IMR-90 (cell line): ENCODE data around the gene CYP2C18. TPM values are rescaled to one million over a fixed set of nuclear protein-coding genes. Genes with fewer than 3 reads are reported as not detected.
"Not testable (repeated sequence)": the region's sequence is repeated elsewhere in the genome, so short reads cannot be mapped to it uniquely, and the experiment has no call there.

Experiments
- ATAC-seq: fragments of 200-7000 bp; cut with Tn5 transposase; 2 replicates; pipeline ENCODE4 v1.9.1; 2020; ENCODE audit warnings: low read depth, mild to moderate bottlenecking, moderate library complexity
- BruUV-seq: library from RNA; stranded (reverse); fragments of 400-500 nt; replicated peaks from 2 replicates; lab custom pipeline; 2021; lab: Mats Ljungman, UMichigan
- CTCF ChIA-PET: fragments of 300-600 bp; formaldehyde crosslinking; extraction: SDS; loops from one replicate; lab custom pipeline; 2021; ENCODE audit warnings: antibody characterized with exemption; lab: Yijun Ruan, JAX
- POLR2A ChIA-PET: fragments of 300-600 bp; sonication (Branson Sonifier 250); formaldehyde crosslinking; loops from one replicate; lab custom pipeline; 2022; ENCODE audit warnings: antibody characterized with exemption; ENCODE audit not compliant: unreplicated experiment; lab: Charles Lee
- DNase-seq: peaks from one replicate; pipeline ENCODE4 v3.0.0; 2013
- H2AFZ ChIP-seq: replicated peaks from 2 replicates; pipeline ENCODE3; 2013; ENCODE audit warnings: low read length, mild to moderate bottlenecking; ENCODE audit not compliant: poor library complexity
- H2AK5ac ChIP-seq: 2 replicates; pipeline ENCODE4 v1.6.1; 2013; ENCODE audit warnings: low read depth, low read length, inconsistent platforms
- H2AK9ac ChIP-seq: replicated peaks from 2 replicates; pipeline ENCODE3; 2013; ENCODE audit warnings: mild to moderate bottlenecking, low read depth, low read length, moderate library complexity; ENCODE audit not compliant: poor library complexity
- H2BK120ac ChIP-seq: 2 replicates; pipeline ENCODE4 v1.6.1; 2013; ENCODE audit warnings: low read depth, low read length, inconsistent platforms
- H2BK15ac ChIP-seq: 3 replicates; pipeline ENCODE4 v1.6.1; 2013; ENCODE audit warnings: low read depth, low read length, inconsistent platforms
- H2BK20ac ChIP-seq: 2 replicates; pipeline ENCODE4 v1.6.1; 2013; ENCODE audit warnings: low read depth, mild to moderate bottlenecking, inconsistent platforms, low read length, moderate library complexity
- H2BK5ac ChIP-seq: 2 replicates; pipeline ENCODE4 v1.6.1; 2013; ENCODE audit warnings: mild to moderate bottlenecking, low read depth, low read length, inconsistent platforms; ENCODE audit not compliant: poor library complexity, severe bottlenecking
- H3K14ac ChIP-seq: replicated peaks from 2 replicates; pipeline ENCODE4 v1.6.1; 2013; ENCODE audit warnings: low read depth, low read length, inconsistent platforms
- H3K18ac ChIP-seq: 2 replicates; pipeline ENCODE4 v1.6.1; 2013; ENCODE audit warnings: low read depth, low read length, control low read depth
- H3K23ac ChIP-seq: 2 replicates; pipeline ENCODE4 v1.6.1; 2013; ENCODE audit warnings: low read depth, low read length, inconsistent platforms
- H3K27ac ChIP-seq: 2 replicates; pipeline ENCODE4 v1.5.1; 2013; ENCODE audit warnings: mild to moderate bottlenecking, control low read depth, low read length; ENCODE audit not compliant: insufficient read depth
- H3K27me3 ChIP-seq: 2 replicates; pipeline ENCODE4 v1.6.1; 2013; ENCODE audit warnings: low read length; ENCODE audit not compliant: control insufficient read depth, insufficient read depth
- H3K36me3 ChIP-seq: 2 replicates; pipeline ENCODE4 v1.6.1; 2013; ENCODE audit warnings: low read length, mixed read lengths; ENCODE audit not compliant: control insufficient read depth, insufficient read depth
- H3K4ac ChIP-seq: 2 replicates; pipeline ENCODE4 v1.6.1; 2013; ENCODE audit warnings: low read depth, low read length, inconsistent platforms
- H3K4me1 ChIP-seq: 2 replicates; pipeline ENCODE4 v1.6.1; 2013; ENCODE audit warnings: low read length, mixed read lengths; ENCODE audit not compliant: control insufficient read depth, insufficient read depth
- H3K4me2 ChIP-seq: 2 replicates; pipeline ENCODE4 v1.6.1; 2013; ENCODE audit warnings: low read depth, mild to moderate bottlenecking, control low read depth, low read length, moderate library complexity
- H3K4me3 ChIP-seq: 2 replicates; pipeline ENCODE4 v1.5.1; 2013; ENCODE audit warnings: low read depth, mild to moderate bottlenecking, control low read depth, low read length, moderate library complexity; ENCODE audit not compliant: insufficient read depth
- H3K56ac ChIP-seq: 2 replicates; pipeline ENCODE4 v1.6.1; 2013; ENCODE audit warnings: low read length, inconsistent platforms; ENCODE audit not compliant: insufficient read depth; ENCODE audit errors: extremely low read depth
- H3K79me1 ChIP-seq, 2 experiments: 2 replicates each; pipeline ENCODE4 v1.6.1; 2013; ENCODE audit warnings: low read length in 2 of 2, inconsistent platforms in 1 of 2, low read depth in 1 of 2
- H3K9ac ChIP-seq: 2 replicates; pipeline ENCODE4 v1.6.1; 2013; ENCODE audit warnings: low read depth, low read length, control low read depth
- H3K9me1 ChIP-seq: 2 replicates; pipeline ENCODE4 v1.6.1; 2013; ENCODE audit warnings: low read length, inconsistent platforms; ENCODE audit not compliant: insufficient read depth
- H3K9me3 ChIP-seq: 2 replicates; pipeline ENCODE4 v1.6.1; 2013; ENCODE audit warnings: low read length; ENCODE audit not compliant: control insufficient read depth, insufficient read depth
- H4K20me1 ChIP-seq: 2 replicates; pipeline ENCODE4 v1.6.1; 2013; ENCODE audit warnings: low read length, inconsistent platforms; ENCODE audit not compliant: insufficient read depth
- H4K5ac ChIP-seq: 2 replicates; pipeline ENCODE4 v1.6.1; 2013; ENCODE audit warnings: mild to moderate bottlenecking, low read depth, low read length, control low read depth
- H4K8ac ChIP-seq, 2 experiments: 2 replicates each; pipeline ENCODE4 v1.6.1; 2013; ENCODE audit warnings: low read depth in 2 of 2, low read length in 2 of 2, control low read depth in 1 of 2, inconsistent platforms in 1 of 2
- H4K91ac ChIP-seq: 2 replicates; pipeline ENCODE4 v1.6.1; 2013; ENCODE audit warnings: low read depth, low read length, inconsistent platforms; ENCODE audit not compliant: insufficient read depth
- WGBS, 2 experiments: methylation state at CpG; one replicate each; pipeline versions ENCODE4 v1.1.5 to v1.1.7; 2013; ENCODE audit warnings: missing lambda C conversion rate in 2 of 2; ENCODE audit not compliant: insufficient read length in 1 of 2; ENCODE audit errors: extremely low coverage in 2 of 2; 5-methylcytosine and 5-hydroxymethylcytosine counted together
- dilution Hi-C: fragments of 300-500 bp; cut with HindIII; formaldehyde crosslinking; loops from one replicate; pipeline ENCODE4 v1.14.3; 2018; ENCODE audit warnings: low sequenced_read_pairs; ENCODE audit not compliant: unreplicated experiment
- in situ Hi-C: fragments of 300-500 bp; cut with MboI; formaldehyde crosslinking; loops from 3 replicates; pipeline ENCODE4 v1.14.3; 2019; ENCODE audit warnings: low sequenced_read_pairs, inconsistent platforms, mixed read lengths
- intact Hi-C: fragments of 100-400 bp; cut with micrococcal nuclease; formaldehyde crosslinking; loops from 2 replicates; pipeline ENCODE4 v1.10.0; 2022
- polyA plus RNA-seq, 3 experiments: library from polyadenylated mRNA; depleted of rRNA; stranded (reverse); fragments of >200 nt; gene quantifications; 2 replicates each; pipeline ENCODE4 v1.2.3, GENCODE V29; 2012; ENCODE audit warnings: low replicate concordance in 1 of 3
- total RNA-seq: library from RNA; depleted of rRNA; stranded (reverse); fragments of >200 nt; gene quantifications from 2 replicates; pipeline ENCODE4 v1.2.3, GENCODE V29; 2012

CYP2C18 gene
- total and polyA plus RNA-seq, 2 of the 4 experiments (the other 2 are of a cell fraction): not detected

DNA sequence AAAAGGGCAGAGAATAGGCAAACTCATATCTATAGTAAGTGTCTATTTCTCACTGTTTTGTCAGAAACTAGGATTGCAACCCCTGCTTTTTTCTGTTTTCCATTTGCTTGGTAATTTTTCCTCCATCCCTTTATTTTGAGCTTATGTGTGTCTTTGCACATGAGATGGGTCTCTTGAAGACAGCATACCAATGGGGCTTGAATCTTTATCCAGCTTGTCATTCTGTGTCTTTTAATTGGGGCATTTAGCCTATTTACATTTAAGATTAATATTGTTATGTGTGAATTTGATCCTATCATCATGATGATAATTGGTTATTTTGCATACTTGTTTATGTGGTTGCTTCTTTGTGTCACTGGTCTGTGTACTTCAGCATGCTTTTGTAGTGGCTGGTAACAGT is 28.3 kb upstream of the CYP2C18 start:
- H3K4ac ChIP-seq, BruUV-seq, H3K36me3 ChIP-seq, H4K5ac ChIP-seq, H2AFZ ChIP-seq, H3K18ac ChIP-seq, H3K23ac ChIP-seq, H3K4me1 ChIP-seq, H2BK5ac ChIP-seq, H4K20me1 ChIP-seq, CTCF ChIA-PET, H3K79me1 ChIP-seq, H2AK5ac ChIP-seq, H3K27ac ChIP-seq, H3K9me3 ChIP-seq, intact Hi-C loops, H3K9ac ChIP-seq, H3K27me3 ChIP-seq, POLR2A ChIA-PET, H2AK9ac ChIP-seq, in situ Hi-C loops, H4K91ac ChIP-seq, H3K4me2 ChIP-seq, H3K4me3 ChIP-seq, H3K14ac ChIP-seq, DNase-seq, H2BK120ac ChIP-seq, H2BK20ac ChIP-seq, H3K9me1 ChIP-seq, H4K8ac ChIP-seq, H2BK15ac ChIP-seq, ATAC-seq, dilution Hi-C loops, H3K56ac ChIP-seq: not testable (repeated sequence)

DNA sequence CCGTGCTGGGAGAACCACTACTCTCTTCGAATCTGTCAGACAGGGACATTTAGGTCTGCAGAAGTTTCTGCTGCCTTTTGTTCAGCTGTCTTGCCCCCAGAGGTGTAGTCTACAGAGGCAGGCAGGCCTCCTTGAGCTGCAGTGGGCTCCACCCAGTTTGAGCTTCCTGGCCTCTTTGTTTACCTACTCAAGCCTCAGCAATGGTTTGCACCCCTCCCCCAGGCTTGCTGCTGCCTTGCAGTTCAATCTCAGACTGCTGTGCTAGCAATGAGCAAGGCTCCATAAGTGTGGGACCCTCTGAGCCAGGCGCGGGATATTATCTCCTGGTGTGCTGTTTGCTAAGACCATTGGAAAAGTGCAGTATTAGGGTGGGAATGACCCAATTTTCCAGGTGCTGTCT is 20.5 kb upstream of the CYP2C18 start:
- H3K23ac ChIP-seq, H2AK9ac ChIP-seq, BruUV-seq, H4K5ac ChIP-seq, H2AFZ ChIP-seq, H3K4me3 ChIP-seq, in situ Hi-C loops, H3K79me1 ChIP-seq, H3K27ac ChIP-seq, H3K9me1 ChIP-seq, H3K36me3 ChIP-seq, H2BK20ac ChIP-seq, H3K56ac ChIP-seq, H2BK15ac ChIP-seq, H2BK5ac ChIP-seq, H3K27me3 ChIP-seq, H3K9me3 ChIP-seq, H3K4me1 ChIP-seq, ATAC-seq, H4K91ac ChIP-seq, dilution Hi-C loops, H2AK5ac ChIP-seq, H3K14ac ChIP-seq, H4K20me1 ChIP-seq, H2BK120ac ChIP-seq, POLR2A ChIA-PET, CTCF ChIA-PET, H3K18ac ChIP-seq, intact Hi-C loops, H3K9ac ChIP-seq, H3K4me2 ChIP-seq, H4K8ac ChIP-seq, H3K4ac ChIP-seq, DNase-seq: not testable (repeated sequence)
- 67% methylated on average over 2 of the region's 4 CpGs; no CpG with 5 or more reads in 1 of the 2 experiments for WGBS, 2 experiments
